ENCODE results near the gene MYB.

Gene MYB

GRCh38 chr6:135257631-135258405, 76.7 kb downstream of the MYB start:
- DNase-seq, result no peak

- DNase-seq, result no peak
Measured at GRCh38 chr6:135258970-135259369, 77.9 kb downstream of the MYB start.

GRCh38 chr6:135260612-135261011, 79.5 kb downstream of the MYB start:
- no peak for DNase-seq

- DNase-seq, result no peak
Measured at GRCh38 chr6:135261872-135262725, 81.0 kb downstream of the MYB start.

GRCh38 chr6:135265278-135265677, 84.2 kb downstream of the MYB start:
- DNase-seq, result no peak

- no peak for DNase-seq
Measured at GRCh38 chr6:135266675-135267074, 85.6 kb downstream of the MYB start.

- no peak for DNase-seq
Measured at GRCh38 chr6:135267085-135267484, 86.0 kb downstream of the MYB start.

- no peak for DNase-seq
Measured at GRCh38 chr6:135268263-135268662, 87.2 kb downstream of the MYB start.

- no peak for DNase-seq
Measured at GRCh38 chr6:135268740-135269139, 87.6 kb downstream of the MYB start.

Measured in activated CD4-positive, CD25-positive, alpha-beta regulatory T cell treated with anti-CD3 and anti-CD28 coated beads, Interleukin-2, amount 50 U/mL, for 72 hours (primary cell).